ENCODE results near the gene USP2. TPM values are rescaled to one million over a fixed set of nuclear protein-coding genes. Genes with fewer than 3 reads are reported as not detected.

The USP2 gene
- polyA plus RNA-seq, 3 donors = 0.36 TPM; not detected in 2

DNA sequence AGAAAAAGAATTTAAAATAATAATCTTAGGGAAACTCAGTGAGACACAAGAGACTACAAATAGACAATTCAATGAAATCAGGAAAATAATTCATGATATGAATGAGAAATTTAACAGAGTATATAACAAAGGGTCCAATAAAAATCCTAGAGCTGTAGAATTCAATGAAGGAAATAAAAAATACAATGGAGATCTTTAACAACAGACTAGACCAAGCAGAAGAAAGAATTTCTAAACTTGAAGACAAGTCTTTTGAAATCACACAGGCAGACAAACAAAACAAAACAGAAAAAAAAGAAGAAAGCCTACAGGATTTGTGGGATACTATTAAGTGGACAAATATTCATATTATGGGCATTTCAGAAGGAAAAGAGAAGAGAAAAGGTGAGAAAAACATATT lies 16.2 kb upstream of the USP2 start:
- Mint-ChIP-seq H3K4me3 (no peak overlapping the region), H3K9me3 (peaks cover 14 to 39% (median 30%) of the 10 kb centered on the region in 7 donors), H3K27me3 (ENCODE audit: low read depth in 3 of 3) (peaks cover 9 to 28% (median 13%) of the 10 kb centered on the region in 3 donors), H3K36me3 (no peaks in the 10 kb centered on the region), H3K4me1 (no peaks in the 10 kb centered on the region), H3K27ac (no peak overlapping the region)
- Histone ChIP-seq H3K27ac (ENCODE audit: low read depth in 1 of 2, low read length in 2 of 2) (no peak overlapping the region), H3K4me3 (replicated peaks in 1 of 3; ENCODE audit: low read depth in 2 of 3, low read length in 3 of 3) (no peak overlapping the region), H3K79me2 (ENCODE audit: insufficient read depth, low read length) (no peaks in the 10 kb centered on the region), H3K9ac (ENCODE audit: insufficient read depth, low read length, poor library complexity, severe bottlenecking) (no peak overlapping the region), H3K4me1 (ENCODE audit: control insufficient read depth in 1 of 2, insufficient read depth in 2 of 2, low read length in 2 of 2) (no peaks in the 10 kb centered on the region), H4K20me1 (ENCODE audit: insufficient read depth, low read length) (no peaks in the 10 kb centered on the region), H3K9me3 (replicated peaks in 1 of 2; ENCODE audit: control insufficient read depth in 1 of 2, insufficient read depth in 1 of 2, low read length in 2 of 2) (peaks cover 12% of the 10 kb centered on the region in 2 donors), H2AFZ (ENCODE audit: insufficient read depth, low read depth, low read length, poor library complexity, severe bottlenecking) (no peak overlapping the region), H3K4me2 (replicated peaks; ENCODE audit: extremely low read depth, low read length, poor library complexity, severe bottlenecking) (no peak overlapping the region), H3K27me3 (ENCODE audit: control insufficient read depth in 2 of 2, insufficient read depth in 2 of 2, low read length in 2 of 2) (peaks cover 0 to 2% of the 10 kb centered on the region in 2 donors), H3K36me3 (replicated peaks in 1 of 2; ENCODE audit: control insufficient read depth in 1 of 2, insufficient read depth in 2 of 2, low read length in 2 of 2) (no peaks in the 10 kb centered on the region)
- no peak for TF ChIP-seq CTCF (IDR thresholded peaks at IDR 0.05)
- no peak for DNase-seq
- intact Hi-C loops (cut with micrococcal nuclease) = no loop called here

GRCh38 chr11:119396835-119397234 lies 15.3 kb upstream of the USP2 start:
- no peak overlapping the region for H3K4me3 Mint-ChIP-seq
- no peak overlapping the region for H3K27ac Mint-ChIP-seq
- no peak overlapping the region for H2AFZ ChIP-seq (ENCODE audit: insufficient read depth, low read depth, low read length, poor library complexity, severe bottlenecking)
- peaks cover 0 to 2% of the 10 kb centered on the region in 2 donors for H3K27me3 ChIP-seq (ENCODE audit: control insufficient read depth in 2 of 2, insufficient read depth in 2 of 2, low read length in 2 of 2)
- no peaks in the 10 kb centered on the region for H3K4me1 Mint-ChIP-seq
- H3K9ac ChIP-seq (ENCODE audit: insufficient read depth, low read length, poor library complexity, severe bottlenecking) = no peak overlapping the region
- H3K27ac ChIP-seq (ENCODE audit: low read depth in 1 of 2, low read length in 2 of 2) = no peak overlapping the region
- H3K36me3 Mint-ChIP-seq = no peaks in the 10 kb centered on the region
- no peaks in the 10 kb centered on the region for H3K4me1 ChIP-seq (ENCODE audit: control insufficient read depth in 1 of 2, insufficient read depth in 2 of 2, low read length in 2 of 2)
- no peak for TF ChIP-seq CTCF (IDR thresholded peaks at IDR 0.05)
- 100% methylated on average over 1 of the region's 1 CpG for WGBS (ENCODE audit: insufficient coverage)
- intact Hi-C loops (cut with micrococcal nuclease) = no loop called here
- no peaks in the 10 kb centered on the region for H3K79me2 ChIP-seq (ENCODE audit: insufficient read depth, low read length)
- H3K36me3 ChIP-seq (replicated peaks in 1 of 2; ENCODE audit: control insufficient read depth in 1 of 2, insufficient read depth in 2 of 2, low read length in 2 of 2) = no peaks in the 10 kb centered on the region
- H3K27me3 Mint-ChIP-seq (ENCODE audit: low read depth in 3 of 3) = peaks cover 9 to 26% (median 12%) of the 10 kb centered on the region in 3 donors
- H3K9me3 ChIP-seq (replicated peaks in 1 of 2; ENCODE audit: control insufficient read depth in 1 of 2, insufficient read depth in 1 of 2, low read length in 2 of 2) = peaks cover 12% of the 10 kb centered on the region in 2 donors
- no peak overlapping the region for H3K4me2 ChIP-seq (replicated peaks; ENCODE audit: extremely low read depth, low read length, poor library complexity, severe bottlenecking)
- no peak for DNase-seq
- peaks cover 14 to 37% (median 30%) of the 10 kb centered on the region in 7 donors for H3K9me3 Mint-ChIP-seq
- H3K4me3 ChIP-seq (replicated peaks in 1 of 3; ENCODE audit: low read depth in 2 of 3, low read length in 3 of 3) = no peak overlapping the region
- H4K20me1 ChIP-seq (ENCODE audit: insufficient read depth, low read length) = no peaks in the 10 kb centered on the region

Data from CD14-positive monocyte (primary cell).